Measurements from ENCODE around the gene PLEKHN1. TPM values are rescaled to one million over a fixed set of nuclear protein-coding genes. Genes with fewer than 3 reads are reported as not detected.

Gene PLEKHN1
- total RNA-seq, 1 donor from 2014 or later: 6.3 TPM

Small RNA genes within 50 kb of the gene (small RNA-seq; reads per million reads assigned to genes)
- gene AL645608.3 (ENCODE audit: low replicate concordance): not detected

Other genes with a start within 250 kb of the PLEKHN1 start
- gene SAMD11, start 42.6 kb upstream of the PLEKHN1 start, total RNA-seq: 6.1 TPM
- gene NOC2L, start 7.2 kb upstream of the PLEKHN1 start, total RNA-seq: 56.0 TPM
- 7.5 TPM for gene KLHL17, start 5.9 kb upstream of the PLEKHN1 start, total RNA-seq
- 38.4 TPM for gene PERM1, start 15.6 kb downstream of the PLEKHN1 start, total RNA-seq
- 21.2 TPM for gene HES4, start 33.6 kb downstream of the PLEKHN1 start, total RNA-seq
- 8.0 TPM for gene ISG15, start 47.0 kb downstream of the PLEKHN1 start, total RNA-seq
- 57.2 TPM for gene AGRN, start 53.6 kb downstream of the PLEKHN1 start, total RNA-seq
- 0.62 TPM for gene RNF223, start 107.8 kb downstream of the PLEKHN1 start, total RNA-seq
- 3.8 TPM for gene C1orf159, start 149.6 kb downstream of the PLEKHN1 start, total RNA-seq
- 0.41 TPM for gene TTLL10, start 207.4 kb downstream of the PLEKHN1 start, total RNA-seq
- 3.0 TPM for gene TNFRSF18, start 240.1 kb downstream of the PLEKHN1 start, total RNA-seq
- gene TNFRSF4, start 247.7 kb downstream of the PLEKHN1 start, total RNA-seq: 2.9 TPM